ENCODE measurements around the gene SYDE1. TPM values are rescaled to one million over a fixed set of nuclear protein-coding genes. Genes with fewer than 3 reads are reported as not detected.

SYDE1 gene
- total RNA-seq, 1 donor from 2014 or later: 0.71 TPM

GRCh38 chr19:15113245-15114152 lies 6.3 kb downstream of the SYDE1 start:
- Mint-ChIP-seq H3K36me3 (ENCODE audit: unreplicated experiment) (no peaks in the 10 kb centered on the region), H3K9me3 (ENCODE audit: unreplicated experiment) (peaks cover 3% of the 10 kb centered on the region), H3K4me1 (ENCODE audit: low read depth, unreplicated experiment) (no peaks in the 10 kb centered on the region), H3K27ac (ENCODE audit: unreplicated experiment) (no peak overlapping the region), H3K4me3 (ENCODE audit: unreplicated experiment) (no peak overlapping the region), H3K27me3 (ENCODE audit: unreplicated experiment) (peaks cover 3% of the 10 kb centered on the region)
- DNase-seq: no peak
- TF ChIP-seq CTCF (IDR thresholded peaks at IDR 0.05; ENCODE audit: partially characterized antibody, unreplicated experiment): no peak

- Mint-ChIP-seq H3K4me1 (ENCODE audit: low read depth, unreplicated experiment) (no peaks in the 10 kb centered on the region), H3K9me3 (ENCODE audit: unreplicated experiment) (peaks cover 2% of the 10 kb centered on the region), H3K36me3 (ENCODE audit: unreplicated experiment) (no peaks in the 10 kb centered on the region), H3K27me3 (ENCODE audit: unreplicated experiment) (peaks cover 4% of the 10 kb centered on the region), H3K27ac (ENCODE audit: unreplicated experiment) (no peak overlapping the region), H3K4me3 (ENCODE audit: unreplicated experiment) (no peak overlapping the region)
- DNase-seq: no peak
- TF ChIP-seq CTCF (IDR thresholded peaks at IDR 0.05; ENCODE audit: partially characterized antibody, unreplicated experiment): no peak
These were observed 6.9 kb downstream of the SYDE1 start for GRCh38 chr19:15114153-15114540.

GRCh38 chr19:15115080-15115479 lies 7.9 kb downstream of the SYDE1 start:
- Mint-ChIP-seq H3K36me3 (ENCODE audit: unreplicated experiment) (no peaks in the 10 kb centered on the region), H3K4me3 (ENCODE audit: unreplicated experiment) (no peak overlapping the region)
- no peak for TF ChIP-seq CTCF (IDR thresholded peaks at IDR 0.05; ENCODE audit: partially characterized antibody, unreplicated experiment)

GRCh38 chr19:15115762-15116615 lies 8.8 kb downstream of the SYDE1 start:
- Mint-ChIP-seq H3K27ac (ENCODE audit: unreplicated experiment) (no peak overlapping the region), H3K4me1 (ENCODE audit: low read depth, unreplicated experiment) (no peaks in the 10 kb centered on the region), H3K4me3 (ENCODE audit: unreplicated experiment) (no peak overlapping the region), H3K9me3 (ENCODE audit: unreplicated experiment) (peaks cover 2% of the 10 kb centered on the region), H3K27me3 (ENCODE audit: unreplicated experiment) (peaks cover 4% of the 10 kb centered on the region), H3K36me3 (ENCODE audit: unreplicated experiment) (no peaks in the 10 kb centered on the region)
- DNase-seq: no peak
- no peak for TF ChIP-seq CTCF (IDR thresholded peaks at IDR 0.05; ENCODE audit: partially characterized antibody, unreplicated experiment)

More at GRCh38 chr19:15115080-15115479, 7.9 kb downstream of the SYDE1 start:
- H3K9me3 Mint-ChIP-seq (ENCODE audit: unreplicated experiment): peaks cover 2% of the 10 kb centered on the region
- no peaks in the 10 kb centered on the region for H3K4me1 Mint-ChIP-seq (ENCODE audit: low read depth, unreplicated experiment)
- DNase-seq: no peak
- H3K27ac Mint-ChIP-seq (ENCODE audit: unreplicated experiment): no peak overlapping the region
- peaks cover 4% of the 10 kb centered on the region for H3K27me3 Mint-ChIP-seq (ENCODE audit: unreplicated experiment)
